GM12874 (cell line): ENCODE results near the gene KRTAP5-6.

Experiments
- TF ChIP-seq, protein P1 (sequence below): IDR thresholded peaks from 2 replicates; pipeline ENCODE4 v1.5.1; 2011; ENCODE audit warnings: low read depth, mild to moderate bottlenecking, control low read depth, low read length, moderate library complexity; ENCODE audit not compliant: insufficient read depth

Gene KRTAP5-6, protein sequence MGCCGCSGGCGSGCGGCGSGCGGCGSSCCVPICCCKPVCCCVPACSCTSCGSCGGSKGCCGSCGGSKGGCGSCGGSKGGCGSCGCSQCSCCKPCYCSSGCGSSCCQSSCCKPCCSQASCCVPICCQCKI

GRCh38 chr11:1696608-1697570 is at the start of gene KRTAP5-6:
Gene KRTAP5-6, plus strand, starts transcription at chr11:1697195. Its CDS starts 51 bp downstream, at chr11:1697246.
- TF ChIP-seq, protein P1, sequence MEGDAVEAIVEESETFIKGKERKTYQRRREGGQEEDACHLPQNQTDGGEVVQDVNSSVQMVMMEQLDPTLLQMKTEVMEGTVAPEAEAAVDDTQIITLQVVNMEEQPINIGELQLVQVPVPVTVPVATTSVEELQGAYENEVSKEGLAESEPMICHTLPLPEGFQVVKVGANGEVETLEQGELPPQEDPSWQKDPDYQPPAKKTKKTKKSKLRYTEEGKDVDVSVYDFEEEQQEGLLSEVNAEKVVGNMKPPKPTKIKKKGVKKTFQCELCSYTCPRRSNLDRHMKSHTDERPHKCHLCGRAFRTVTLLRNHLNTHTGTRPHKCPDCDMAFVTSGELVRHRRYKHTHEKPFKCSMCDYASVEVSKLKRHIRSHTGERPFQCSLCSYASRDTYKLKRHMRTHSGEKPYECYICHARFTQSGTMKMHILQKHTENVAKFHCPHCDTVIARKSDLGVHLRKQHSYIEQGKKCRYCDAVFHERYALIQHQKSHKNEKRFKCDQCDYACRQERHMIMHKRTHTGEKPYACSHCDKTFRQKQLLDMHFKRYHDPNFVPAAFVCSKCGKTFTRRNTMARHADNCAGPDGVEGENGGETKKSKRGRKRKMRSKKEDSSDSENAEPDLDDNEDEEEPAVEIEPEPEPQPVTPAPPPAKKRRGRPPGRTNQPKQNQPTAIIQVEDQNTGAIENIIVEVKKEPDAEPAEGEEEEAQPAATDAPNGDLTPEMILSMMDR = no peak

DNA sequence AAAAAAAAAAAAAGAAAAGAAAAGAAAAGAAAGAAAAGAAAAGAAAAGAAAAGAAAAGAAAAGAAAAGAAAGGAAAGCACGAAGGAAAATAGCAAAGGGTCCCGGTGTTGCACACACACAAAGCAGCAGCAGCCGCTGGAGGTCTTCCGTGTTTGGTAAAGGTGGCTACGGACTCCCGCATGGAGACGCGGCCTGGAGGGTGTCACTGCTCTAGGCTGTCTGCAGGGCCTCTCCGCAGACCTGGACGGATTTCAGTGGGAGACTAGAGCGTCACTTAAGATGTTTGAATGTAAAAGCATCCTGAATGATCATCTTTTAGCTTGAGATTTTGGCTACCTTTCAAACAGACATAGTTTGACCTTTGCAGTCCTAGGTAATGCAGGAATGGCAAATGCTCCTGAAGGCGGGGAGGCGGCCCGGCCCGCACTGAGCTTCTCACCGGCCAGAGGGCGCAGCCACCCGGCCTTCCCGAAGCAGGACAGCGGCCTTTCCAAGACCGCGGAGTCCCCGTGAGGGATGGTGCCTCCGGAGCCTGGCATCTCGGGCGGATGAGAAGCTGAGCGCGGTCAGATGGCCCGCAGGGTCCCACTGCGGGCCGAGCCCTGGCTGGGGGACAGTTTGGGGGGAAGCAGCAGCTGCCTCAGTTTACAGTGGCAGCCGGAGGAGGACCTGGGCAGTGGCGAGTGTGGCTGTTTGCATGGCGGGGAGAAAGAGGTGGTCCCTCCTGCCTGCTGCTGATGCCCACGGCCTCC is 48.9 kb upstream of the KRTAP5-6 start:
- TF ChIP-seq, protein P1 = no peak

GRCh38 chr11:1648653-1649420 is 48.2 kb upstream of the KRTAP5-6 start:
- TF ChIP-seq, protein P1 = no peak

DNA sequence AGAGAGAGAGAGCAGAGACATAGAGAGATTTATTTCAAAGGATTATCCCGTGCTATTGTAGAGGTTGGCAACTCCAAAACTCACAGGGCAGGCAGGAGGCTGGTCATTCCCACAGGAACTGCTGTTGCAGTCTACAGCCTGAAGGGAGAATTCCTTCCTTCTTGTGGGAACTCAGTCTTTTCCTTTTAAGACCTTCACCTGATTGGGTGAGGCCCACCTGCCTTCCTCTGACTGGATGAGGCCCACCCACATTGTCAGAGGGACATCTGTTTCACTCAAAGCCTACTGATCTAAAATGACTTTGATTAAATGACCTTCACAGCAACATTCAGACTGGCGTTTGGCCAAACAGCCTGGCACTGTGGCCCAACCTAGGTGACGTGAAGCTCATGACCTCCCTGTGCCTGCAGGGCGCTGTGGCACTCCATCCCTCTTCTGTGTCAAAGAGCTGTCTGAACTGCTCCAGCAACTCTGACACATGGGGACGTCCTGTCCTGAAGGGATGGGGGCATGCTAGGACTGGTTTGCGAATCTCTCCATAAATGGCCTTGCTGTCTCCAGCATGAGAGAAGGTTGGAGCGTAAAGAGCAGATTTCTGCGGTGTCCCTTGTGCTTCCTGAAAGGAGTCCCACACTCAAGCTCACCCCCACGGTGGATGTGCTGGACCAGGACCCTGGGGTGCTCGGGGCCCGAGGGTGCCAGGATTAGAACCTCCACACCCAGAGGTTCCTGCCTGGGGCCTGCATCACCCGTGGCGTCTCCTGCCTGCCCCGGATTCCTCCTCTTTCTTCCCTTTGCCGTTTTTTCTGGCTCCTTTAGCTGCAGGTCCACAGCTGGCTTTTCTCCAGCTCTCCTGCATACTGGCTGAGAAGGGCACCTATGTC is 46.7 kb upstream of the KRTAP5-6 start:
- TF ChIP-seq, protein P1 = no peak

DNA sequence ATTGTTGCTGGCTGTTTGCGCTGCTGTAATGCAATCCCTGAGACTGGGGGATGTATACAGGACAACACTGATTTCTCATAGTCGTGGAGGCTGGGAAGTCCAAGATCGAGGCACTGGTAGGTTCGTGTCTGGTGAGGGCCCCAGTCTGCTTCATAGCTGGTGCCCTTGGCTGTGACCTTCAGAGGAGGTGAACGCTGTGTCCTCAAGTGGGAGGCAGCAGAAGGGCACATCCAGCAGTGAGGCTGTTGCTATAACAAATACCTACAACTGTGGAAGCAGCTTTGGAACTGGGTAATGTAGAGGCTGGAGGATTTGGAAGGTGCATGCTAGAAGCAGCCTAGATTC is 46.1 kb upstream of the KRTAP5-6 start:
- TF ChIP-seq, protein P1 = no peak

- TF ChIP-seq, protein P1 = no peak
Observed at GRCh38 chr11:1651411-1651980, 45.5 kb upstream of the KRTAP5-6 start.
